Neutrophil (primary cell): ENCODE measurements around the gene RNF123.

Source experiments
- H3K27ac ChIP-seq: fragments of 200-600 bp; sonication (generic); 2 replicates; pipeline ENCODE4 v1.5.1; 2016; ENCODE audit warnings: mild to moderate bottlenecking, moderate library complexity
- H3K27me3 ChIP-seq: fragments of 200-600 bp; sonication (generic); 2 replicates; pipeline ENCODE4 v1.6.0; 2016; ENCODE audit warnings: mild to moderate bottlenecking
- H3K36me3 ChIP-seq: fragments of 200-600 bp; sonication (generic); 2 replicates; pipeline ENCODE4 v1.5.1; 2017
- H3K4me1 ChIP-seq, 2 experiments: fragments of 200-600 bp in 1 of 2; sonication (generic) in 1 of 2; 1 replicate in 1 of 2; 2 replicates in 1 of 2; pipeline versions ENCODE4 v1.5.1 to v1.6.1; 2013 to 2016; ENCODE audit warnings: low read depth in 1 of 2, low read length in 1 of 2, mild to moderate bottlenecking in 1 of 2, moderate library complexity in 1 of 2; ENCODE audit not compliant: control insufficient read depth in 1 of 2, insufficient read depth in 1 of 2
- H3K4me3 ChIP-seq, 2 experiments: fragments of 200-600 bp in 1 of 2; sonication (generic) in 1 of 2; 1 replicate in 1 of 2; 2 replicates in 1 of 2; pipeline ENCODE4 v1.5.1; 2013 to 2016; ENCODE audit warnings: low read depth in 1 of 2, low read length in 1 of 2, mild to moderate bottlenecking in 1 of 2, moderate library complexity in 1 of 2
- H3K9me3 ChIP-seq: fragments of 200-600 bp; sonication (generic); 2 replicates; pipeline ENCODE4 v1.5.1; 2016
- CTCF ChIP-seq: fragments of 200-600 bp; sonication (generic); IDR thresholded peaks from 2 replicates; pipeline ENCODE4 v1.5.1; 2016; ENCODE audit warnings: antibody characterized with exemption

RNF123 gene

GRCh38 chr3:49654955-49655556 is 34.3 kb upstream of the RNF123 start:
- Histone ChIP-seq H3K36me3 (no peaks in the 10 kb centered on the region), H3K4me3 (no peak overlapping the region), H3K9me3 (no peaks in the 10 kb centered on the region), H3K4me1 (no peaks in the 10 kb centered on the region), H3K27me3 (peaks cover 12% of the 10 kb centered on the region), H3K27ac (no peak overlapping the region)
- TF ChIP-seq CTCF = no peak

GRCh38 chr3:49655731-49656285 is 33.5 kb upstream of the RNF123 start:
- H3K9me3 ChIP-seq = no peaks in the 10 kb centered on the region
- no peaks in the 10 kb centered on the region for H3K4me1 ChIP-seq
- no peak for TF ChIP-seq CTCF
- no peaks in the 10 kb centered on the region for H3K36me3 ChIP-seq
- H3K27me3 ChIP-seq = peaks cover 12% of the 10 kb centered on the region
- H3K27ac ChIP-seq = no peak overlapping the region
- no peak overlapping the region for H3K4me3 ChIP-seq

- Histone ChIP-seq H3K27me3 (peaks cover 12% of the 10 kb centered on the region), H3K9me3 (no peaks in the 10 kb centered on the region), H3K27ac (no peak overlapping the region), H3K36me3 (no peaks in the 10 kb centered on the region), H3K4me3 (no peak overlapping the region), H3K4me1 (no peaks in the 10 kb centered on the region)
- TF ChIP-seq CTCF = no peak
Measured at GRCh38 chr3:49656541-49657112, 32.7 kb upstream of the RNF123 start.

- peaks cover 12% of the 10 kb centered on the region for H3K27me3 ChIP-seq
- no peak overlapping the region for H3K4me3 ChIP-seq
- H3K27ac ChIP-seq = no peak overlapping the region
- H3K9me3 ChIP-seq = no peaks in the 10 kb centered on the region
- H3K4me1 ChIP-seq = no peaks in the 10 kb centered on the region
- no peaks in the 10 kb centered on the region for H3K36me3 ChIP-seq
- TF ChIP-seq CTCF = no peak
Measured at GRCh38 chr3:49657208-49657915, 32.0 kb upstream of the RNF123 start.

- Histone ChIP-seq H3K27ac (no peak overlapping the region), H3K4me3 (no peak overlapping the region), H3K4me1 (no peaks in the 10 kb centered on the region), H3K9me3 (no peaks in the 10 kb centered on the region), H3K27me3 (peaks cover 12% of the 10 kb centered on the region), H3K36me3 (no peaks in the 10 kb centered on the region)
- no peak for TF ChIP-seq CTCF
Measured at GRCh38 chr3:49658711-49659110, 30.6 kb upstream of the RNF123 start.
